HG03460 (cell line): ENCODE measurements around the gene RPL39L.
"Not testable (repeated sequence)": the region's sequence is repeated elsewhere in the genome, so short reads cannot be mapped to it uniquely, and the experiment has no call there.

Experiments used
- ATAC-seq: cut with Tn5 transposase; IDR thresholded peaks from one replicate; pipeline ENCODE4 v1.9.1; 2021; ENCODE audit not compliant: unreplicated experiment

The RPL39L gene

GRCh38 chr3:187145149-187145895 is 6.0 kb upstream of the RPL39L start:
- ATAC-seq, result no peak

GRCh38 chr3:187139895-187140253 is 578 bp upstream of the RPL39L start:
- ATAC-seq, result no peak

GRCh38 chr3:187136936-187137335 is 2.4 kb downstream of the RPL39L start:
- no peak for ATAC-seq

- ATAC-seq, result no peak
These were observed 3.0 kb downstream of the RPL39L start for GRCh38 chr3:187136337-187136736.

GRCh38 chr3:187135172-187135690 is 4.1 kb downstream of the RPL39L start:
- not testable (repeated sequence) for ATAC-seq

GRCh38 chr3:187133181-187133580 is 6.1 kb downstream of the RPL39L start:
- not testable (repeated sequence) for ATAC-seq

GRCh38 chr3:187132666-187133065 is 6.6 kb downstream of the RPL39L start:
- ATAC-seq, result no peak

GRCh38 chr3:187131981-187132380 is 7.3 kb downstream of the RPL39L start:
- ATAC-seq, result no peak

GRCh38 chr3:187130346-187131066 is 8.8 kb downstream of the RPL39L start:
- peak; percentile 91 for ATAC-seq

GRCh38 chr3:187125319-187126031 is 13.8 kb downstream of the RPL39L start:
- ATAC-seq, result peak; percentile 86

- ATAC-seq, result no peak
These were observed 17.0 kb downstream of the RPL39L start for GRCh38 chr3:187122261-187122660.

- no peak for ATAC-seq
These were observed 19.0 kb downstream of the RPL39L start for GRCh38 chr3:187120326-187120725.

- ATAC-seq, result no peak
These were observed 24.8 kb downstream of the RPL39L start for GRCh38 chr3:187114511-187114910.

GRCh38 chr3:187112934-187113793 is 26.1 kb downstream of the RPL39L start:
- no peak for ATAC-seq

GRCh38 chr3:187110156-187110555 is 29.1 kb downstream of the RPL39L start:
- ATAC-seq, result no peak

- no peak for ATAC-seq
These were observed 31.3 kb downstream of the RPL39L start for GRCh38 chr3:187107989-187108388.

- no peak for ATAC-seq
These were observed 33.6 kb downstream of the RPL39L start for GRCh38 chr3:187105700-187106099.

- no peak for ATAC-seq
These were observed 34.4 kb downstream of the RPL39L start for GRCh38 chr3:187104933-187105332.

- no peak for ATAC-seq
These were observed 35.0 kb downstream of the RPL39L start for GRCh38 chr3:187104342-187104741.

- no peak for ATAC-seq
These were observed 36.0 kb downstream of the RPL39L start for GRCh38 chr3:187103251-187103650.
